HG02970 (cell line): ENCODE measurements around the gene ALPP.
"Not testable (repeated sequence)": the region's sequence is repeated elsewhere in the genome, so short reads cannot be mapped to it uniquely, and the experiment has no call there.

Experiments used
- ATAC-seq: cut with Tn5 transposase; IDR thresholded peaks from one replicate; pipeline ENCODE4 v1.9.1; 2021; ENCODE audit warnings: mild to moderate bottlenecking, moderate library complexity, moderate number of reproducible peaks; ENCODE audit not compliant: unreplicated experiment, low FRiP score

Gene ALPP

DNA sequence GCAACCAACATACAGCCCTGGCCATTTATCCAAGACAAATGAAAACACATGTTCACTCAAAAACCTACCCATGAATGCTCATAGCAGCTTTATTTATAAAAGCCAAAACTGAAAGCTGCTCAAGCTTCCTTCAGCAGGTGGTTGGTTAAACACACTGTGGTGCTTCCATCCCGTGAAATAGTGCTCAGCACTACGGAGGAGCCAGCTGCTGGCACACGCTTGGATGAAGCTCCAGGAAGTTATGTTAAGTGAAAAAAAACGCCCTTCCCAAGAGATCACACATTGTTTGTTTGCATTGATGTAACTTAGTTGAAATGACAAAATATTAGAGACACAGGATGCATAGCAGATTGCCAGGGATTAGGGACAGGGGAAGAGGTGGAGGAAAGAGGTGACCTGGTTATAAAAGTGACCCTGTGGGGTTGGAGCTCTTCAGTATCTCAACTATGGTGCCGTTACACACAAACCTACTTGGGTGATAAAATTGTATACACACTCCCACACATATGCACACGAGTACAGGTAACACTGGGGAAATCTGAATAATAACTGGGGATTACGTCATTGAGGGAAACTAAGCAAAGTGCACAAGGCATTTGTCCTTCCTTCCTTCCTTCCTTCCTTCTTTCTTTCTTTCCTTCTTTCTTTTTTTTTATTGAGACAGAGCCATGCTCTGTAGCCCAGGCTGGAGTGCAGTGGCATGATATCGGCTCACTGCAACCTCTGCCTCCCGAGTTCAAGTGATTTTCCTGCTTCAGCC lies 21.9 kb downstream of the ALPP start:
- no peak for ATAC-seq

DNA sequence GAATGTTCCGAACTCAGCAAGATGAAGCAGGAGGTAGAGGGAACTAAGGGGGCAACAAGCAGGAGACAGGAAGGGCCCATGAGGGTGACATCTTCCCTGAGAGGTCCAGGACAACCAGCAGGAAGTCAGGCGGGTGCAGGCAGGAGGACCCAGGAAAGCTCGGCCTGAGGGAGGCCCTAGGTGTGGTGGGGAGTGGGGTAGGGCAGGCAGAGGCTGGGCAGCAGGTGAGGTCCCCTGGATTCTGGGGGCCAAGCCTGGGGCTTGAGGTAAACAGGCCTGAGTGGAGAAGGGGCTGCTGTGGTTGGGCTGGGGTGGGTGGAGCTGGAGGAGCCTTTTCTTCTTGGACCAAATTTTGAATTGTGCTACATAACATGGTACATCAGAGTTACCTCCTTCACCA lies 24.0 kb downstream of the ALPP start:
- ATAC-seq, result no peak

DNA sequence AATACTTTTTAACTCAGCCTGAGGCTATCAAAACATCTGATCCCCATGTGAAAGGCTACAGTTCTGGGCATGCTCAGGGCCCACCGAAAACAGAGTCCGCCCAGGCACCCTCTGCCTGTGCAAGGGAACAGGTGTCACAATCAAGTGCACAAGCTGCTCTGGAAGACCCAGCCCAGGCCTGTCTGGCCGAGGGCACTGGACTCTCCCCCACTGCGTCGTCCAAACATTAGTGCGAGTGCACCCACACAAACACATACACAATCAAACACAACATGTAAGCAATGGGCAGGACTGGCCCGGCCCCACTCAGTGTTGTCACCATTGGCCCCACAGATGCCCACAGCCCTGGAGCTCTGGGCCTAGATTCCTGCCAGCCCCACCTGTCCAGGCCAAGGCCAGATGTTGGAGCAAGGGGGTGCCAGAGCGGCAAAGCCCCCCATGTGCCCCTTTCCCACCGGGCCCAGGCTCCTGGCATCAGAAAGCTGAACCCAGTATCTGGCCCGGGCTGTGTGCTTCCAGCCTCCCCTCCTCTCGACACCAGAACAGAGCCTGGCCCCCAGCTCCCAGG lies 27.5 kb downstream of the ALPP start:
- ATAC-seq, result no peak

DNA sequence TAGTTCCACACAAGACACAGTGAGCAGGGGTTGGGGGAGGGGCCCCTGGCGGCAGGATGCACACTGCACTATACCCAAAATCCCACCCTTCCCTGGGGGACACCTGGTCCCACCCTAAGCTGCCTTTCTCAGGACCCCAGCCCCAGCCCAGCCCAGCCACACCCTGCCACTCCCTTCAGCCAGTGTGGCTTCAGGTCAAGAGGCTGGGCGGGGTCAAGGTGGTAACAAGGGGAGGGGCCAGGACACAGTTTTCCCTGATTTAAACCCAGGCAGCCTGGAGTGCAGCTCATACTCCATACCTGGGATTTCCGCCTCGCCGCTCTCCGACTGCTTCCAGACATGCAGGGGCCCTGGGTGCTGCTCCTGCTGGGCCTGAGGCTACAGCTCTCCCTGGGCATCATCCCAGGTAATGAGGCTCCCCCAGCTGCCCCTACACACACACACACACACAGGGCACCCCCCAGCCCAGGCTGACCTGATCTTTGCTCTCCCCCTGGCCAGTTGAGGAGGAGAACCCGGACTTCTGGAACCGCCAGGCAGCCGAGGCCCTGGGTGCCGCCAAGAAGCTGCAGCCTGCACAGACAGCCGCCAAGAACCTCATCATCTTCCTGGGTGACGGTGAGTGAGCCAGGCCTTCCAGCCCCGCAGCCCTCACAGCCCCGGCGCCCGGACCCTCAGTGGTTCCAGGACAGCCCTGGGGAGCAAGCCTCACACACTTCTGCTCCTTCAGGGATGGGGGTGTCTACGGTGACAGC lies 28.2 kb downstream of the ALPP start, which contains the start of gene ALPG:
TSS of gene ALPG (plus strand) at position 289 of the 755 bp plus-strand sequence. CDS start at position 340, 51 bp downstream.
- no peak for ATAC-seq

DNA sequence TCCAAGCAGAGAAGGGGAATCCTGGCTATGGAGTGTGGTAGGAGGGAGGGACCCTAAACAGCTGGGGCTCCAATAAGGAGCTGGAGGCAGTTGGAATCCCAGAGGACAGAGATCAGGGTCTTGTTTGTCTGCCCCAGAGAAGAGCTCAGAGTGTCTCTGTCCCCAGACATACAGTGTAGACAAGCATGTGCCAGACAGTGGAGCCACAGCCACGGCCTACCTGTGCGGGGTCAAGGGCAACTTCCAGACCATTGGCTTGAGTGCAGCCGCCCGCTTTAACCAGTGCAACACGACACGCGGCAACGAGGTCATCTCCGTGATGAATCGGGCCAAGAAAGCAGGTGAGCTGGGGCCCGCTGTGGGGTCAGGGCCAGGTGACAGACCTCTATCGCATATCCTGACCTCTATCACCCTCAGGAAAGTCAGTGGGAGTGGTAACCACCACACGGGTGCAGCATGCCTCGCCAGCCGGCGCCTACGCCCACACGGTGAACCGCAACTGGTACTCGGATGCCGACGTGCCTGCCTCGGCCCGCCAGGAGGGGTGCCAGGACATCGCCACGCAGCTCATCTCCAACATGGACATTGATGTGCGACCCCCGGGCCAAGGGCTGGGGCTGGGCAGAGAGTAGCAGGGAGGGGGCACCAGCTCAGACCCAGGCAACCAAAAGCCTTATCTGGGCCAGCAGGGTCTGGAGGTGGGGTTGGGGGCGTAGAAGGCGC lies 29.0 kb downstream of the ALPP start:
- not testable (repeated sequence) for ATAC-seq

DNA sequence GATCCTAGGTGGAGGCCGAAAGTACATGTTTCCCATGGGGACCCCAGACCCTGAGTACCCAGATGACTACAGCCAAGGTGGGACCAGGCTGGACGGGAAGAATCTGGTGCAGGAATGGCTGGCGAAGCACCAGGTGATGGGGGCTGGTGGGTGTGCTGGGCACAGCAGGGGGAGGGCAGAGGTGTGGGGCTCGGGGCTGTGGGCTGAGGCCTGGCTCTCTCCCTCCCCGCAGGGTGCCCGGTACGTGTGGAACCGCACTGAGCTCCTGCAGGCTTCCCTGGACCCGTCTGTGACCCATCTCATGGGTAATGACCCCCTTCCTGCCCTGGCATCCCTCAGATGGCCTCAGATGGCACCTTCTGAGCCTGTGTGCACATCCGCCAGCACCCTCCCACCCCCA lies 29.7 kb downstream of the ALPP start:
- not testable (repeated sequence) for ATAC-seq

DNA sequence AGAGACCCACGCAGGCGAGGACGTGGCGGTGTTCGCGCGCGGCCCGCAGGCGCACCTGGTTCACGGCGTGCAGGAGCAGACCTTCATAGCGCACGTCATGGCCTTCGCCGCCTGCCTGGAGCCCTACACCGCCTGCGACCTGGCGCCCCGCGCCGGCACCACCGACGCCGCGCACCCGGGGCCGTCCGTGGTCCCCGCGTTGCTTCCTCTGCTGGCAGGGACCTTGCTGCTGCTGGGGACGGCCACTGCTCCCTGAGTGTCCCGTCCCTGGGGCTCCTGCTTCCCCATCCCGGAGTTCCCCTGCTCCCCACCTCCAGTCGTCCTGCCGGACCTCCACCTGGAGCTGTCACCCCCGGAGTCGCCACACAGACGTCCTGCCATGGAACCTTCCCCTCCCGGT lies 31.1 kb downstream of the ALPP start:
- not testable (repeated sequence) for ATAC-seq

DNA sequence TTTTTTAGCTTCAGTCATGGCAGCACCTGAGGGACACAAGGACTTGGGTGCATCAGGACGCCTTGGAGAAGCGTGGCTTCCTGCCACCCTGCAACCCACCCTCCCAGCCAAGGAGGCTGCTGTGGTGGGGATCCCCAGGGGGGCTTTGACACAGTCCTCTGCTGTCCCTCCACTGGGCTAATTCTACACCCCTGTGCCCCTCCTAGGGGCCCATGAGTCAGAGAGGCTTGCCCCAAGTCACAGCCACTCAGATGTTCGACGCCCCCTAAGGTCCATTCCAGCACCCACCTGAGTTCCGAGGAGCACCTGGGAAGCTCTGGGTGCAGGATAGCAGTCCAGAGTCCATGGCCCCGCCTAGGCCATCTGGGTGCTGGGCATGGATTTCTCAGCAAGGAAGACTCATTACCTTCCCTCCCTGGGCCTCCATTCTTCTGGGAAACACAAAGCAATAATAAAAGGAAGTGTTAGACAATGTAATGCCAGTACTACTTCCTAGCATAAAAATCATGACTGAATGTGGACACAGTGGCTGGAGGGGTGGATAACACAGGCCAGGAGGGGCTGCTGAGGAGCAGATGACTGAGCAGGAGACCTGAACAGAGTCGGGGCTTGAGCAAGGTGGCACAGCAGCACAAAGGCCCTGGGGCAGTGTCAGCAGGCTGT lies 31.8 kb downstream of the ALPP start:
- no peak for ATAC-seq

DNA sequence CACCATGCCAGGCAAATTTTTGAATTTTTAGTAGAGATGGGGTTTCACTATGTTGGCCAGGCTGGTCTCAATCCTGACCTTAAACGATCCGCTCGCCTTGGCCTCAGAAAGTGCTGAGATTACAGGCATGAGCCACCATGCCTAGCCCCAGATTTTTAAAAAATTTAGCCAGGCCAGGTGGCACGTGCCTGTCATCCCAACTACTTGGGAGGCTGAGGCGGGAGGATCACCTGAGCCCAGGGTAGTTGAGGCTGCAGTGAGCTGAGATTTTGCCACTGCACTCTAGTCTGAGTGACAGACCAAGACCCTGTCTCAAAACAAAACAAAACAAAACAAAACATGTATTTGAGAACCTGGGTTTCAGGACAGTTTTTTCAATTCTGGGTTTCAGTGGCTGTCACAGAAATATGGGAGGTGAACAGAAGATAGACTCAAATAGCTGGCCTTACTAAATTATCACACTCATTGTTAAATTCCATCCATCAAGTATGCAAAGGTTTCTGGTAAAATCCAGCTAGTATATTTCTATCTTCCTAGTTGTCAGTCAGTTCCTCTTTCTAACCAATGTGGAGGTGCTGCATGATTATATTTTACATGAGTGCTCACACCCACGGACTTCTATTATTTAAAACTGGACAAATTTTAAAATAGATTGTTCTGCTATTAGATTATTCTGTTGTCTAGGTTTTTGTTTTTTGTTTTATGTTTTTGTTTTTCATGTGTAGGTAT lies 33.5 kb downstream of the ALPP start:
- ATAC-seq, result no peak

DNA sequence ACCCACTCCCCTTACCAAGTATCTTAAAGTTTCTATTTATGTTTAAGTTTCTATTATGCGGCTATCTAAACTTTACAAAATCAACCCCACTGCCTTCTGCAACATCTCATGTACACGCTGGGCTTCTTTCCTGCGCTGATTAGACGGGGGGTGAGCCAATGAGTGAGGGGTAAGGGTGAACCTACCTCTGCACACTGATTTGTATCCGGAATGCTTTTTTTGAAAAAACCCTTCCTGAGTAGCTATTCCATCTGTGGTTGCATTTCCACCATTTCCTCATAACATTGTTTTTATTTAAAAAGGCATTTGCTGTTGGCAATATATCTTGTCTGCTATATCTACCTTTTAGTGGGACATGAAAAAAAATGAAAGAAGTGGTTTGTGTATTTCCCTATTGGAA lies 34.4 kb downstream of the ALPP start:
- ATAC-seq, result no peak

DNA sequence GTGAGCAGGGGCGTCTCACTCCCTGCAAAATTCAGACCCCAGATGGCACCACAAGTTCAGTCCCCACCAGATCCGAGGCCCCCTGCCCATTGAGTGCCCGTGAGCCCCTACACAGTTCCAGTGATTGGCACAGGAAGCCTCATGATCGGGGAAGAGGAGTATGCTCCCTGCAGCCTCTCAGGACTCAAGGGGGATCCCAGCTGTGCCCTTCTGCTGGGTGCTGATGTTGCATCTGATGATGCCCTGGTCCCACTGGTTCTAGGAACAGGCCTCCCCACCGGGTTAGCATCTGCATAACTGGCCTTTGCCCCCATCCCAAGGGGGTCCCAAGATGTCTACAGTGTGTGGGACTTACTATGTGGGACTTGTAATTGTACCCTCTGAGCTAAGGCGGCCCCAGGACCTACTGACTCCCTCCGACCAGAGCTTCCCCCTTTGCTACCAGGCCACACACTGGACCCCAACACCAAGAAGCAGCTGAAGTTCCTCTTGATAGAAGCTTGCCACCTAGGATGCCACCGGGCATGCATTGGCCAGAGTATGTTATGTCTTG lies 36.7 kb downstream of the ALPP start:
- ATAC-seq, result no peak

DNA sequence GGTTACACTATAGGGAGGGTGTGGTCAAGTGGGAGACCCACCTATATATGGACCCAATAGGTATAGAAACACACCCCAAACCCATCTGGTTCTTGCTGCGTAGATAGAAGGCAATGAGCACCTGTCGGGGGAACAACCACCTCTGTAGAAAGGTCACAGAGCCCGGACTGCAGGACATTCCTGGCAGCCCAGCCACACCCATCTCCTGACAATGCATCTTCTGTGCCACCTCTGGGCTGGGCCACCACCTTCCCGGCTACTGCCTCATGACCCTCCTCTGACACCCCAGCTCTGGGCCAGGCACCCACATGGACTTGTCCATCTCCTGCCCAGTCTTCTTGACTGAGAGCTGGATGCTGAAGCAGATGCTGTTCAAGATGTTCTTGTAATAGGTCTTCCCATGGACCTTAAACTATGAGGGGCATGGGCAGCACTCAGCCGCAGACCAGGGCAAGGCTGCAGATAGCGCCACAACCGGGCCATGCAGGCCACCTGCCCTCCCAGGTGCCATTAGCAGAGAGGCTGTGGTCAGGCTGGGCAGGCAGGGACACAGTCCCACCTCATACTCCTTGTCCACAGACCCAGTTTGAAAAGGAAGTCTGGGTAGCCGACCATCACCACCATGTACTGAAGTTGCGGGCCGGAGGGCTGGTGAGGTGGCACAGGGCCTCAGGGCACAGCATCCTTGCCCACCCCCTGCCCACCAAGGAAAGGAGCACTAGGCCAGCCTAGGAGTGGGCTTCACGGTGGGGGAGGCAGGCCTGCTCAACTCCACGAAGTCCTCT lies 37.4 kb downstream of the ALPP start:
- ATAC-seq, result no peak

DNA sequence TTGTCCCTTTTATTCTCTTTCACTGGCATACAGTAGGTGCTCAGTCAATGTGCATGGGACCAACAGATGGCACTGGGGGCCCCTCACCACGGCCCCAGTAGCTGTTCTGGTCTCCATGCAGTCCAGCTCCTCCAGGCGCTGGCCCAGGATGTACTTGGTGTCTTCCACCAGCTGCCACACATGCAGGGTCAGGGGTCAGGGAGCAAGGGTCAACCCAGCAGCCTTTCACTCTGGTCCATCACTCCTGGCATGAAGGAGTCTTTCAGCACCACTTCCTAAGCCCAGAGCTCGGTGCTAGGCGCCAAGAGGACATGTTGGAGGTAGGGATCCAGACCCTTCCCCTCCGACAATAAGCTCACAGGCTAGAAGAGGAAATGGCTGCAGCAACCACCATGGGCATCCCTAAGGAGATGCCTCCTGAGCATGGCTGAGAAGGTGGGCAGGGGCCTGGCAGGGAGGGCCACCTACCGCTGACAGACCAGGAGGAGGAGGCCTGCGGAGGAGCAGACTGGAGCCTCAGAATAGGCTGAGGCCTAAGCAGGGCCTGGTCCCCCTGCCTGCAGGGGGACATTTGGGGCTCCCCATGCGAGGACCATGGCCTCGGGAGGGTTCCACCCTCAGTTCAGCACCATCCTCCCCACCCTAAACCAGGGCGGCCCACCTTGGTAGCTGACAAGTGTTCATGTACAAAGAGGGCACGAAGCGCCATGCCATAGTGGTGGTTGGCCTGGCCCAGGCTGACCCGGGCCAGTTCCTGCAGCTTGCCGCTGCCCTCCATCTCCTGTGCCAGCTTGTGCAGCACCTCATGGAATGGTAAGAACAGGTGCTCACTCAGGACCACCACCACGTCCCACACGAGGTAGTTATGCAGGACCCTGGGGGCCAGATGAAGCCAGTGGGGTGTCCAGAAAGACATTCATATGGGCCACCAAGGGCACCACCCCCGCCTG lies 38.2 kb downstream of the ALPP start:
- ATAC-seq, result no peak

DNA sequence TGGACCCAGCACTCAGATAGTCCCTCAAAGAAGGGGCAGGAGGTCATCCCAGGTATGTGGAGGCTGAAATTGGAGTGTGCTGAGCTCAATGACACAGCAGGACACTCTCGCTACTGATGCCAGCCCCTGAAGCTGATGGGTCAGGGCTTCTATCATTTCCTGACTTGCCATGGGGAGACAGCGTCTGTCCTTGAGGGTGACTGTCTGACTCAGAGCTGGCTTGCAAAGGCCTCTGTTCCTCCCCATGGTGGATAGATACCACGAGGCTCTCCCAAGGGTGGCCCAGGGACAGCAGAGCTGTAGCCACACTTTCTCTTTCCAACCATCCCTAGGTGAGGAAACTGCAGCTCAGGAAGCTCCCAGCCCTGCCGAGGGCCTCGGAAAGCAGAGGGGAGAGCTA lies 38.9 kb downstream of the ALPP start:
- ATAC-seq, result no peak

DNA sequence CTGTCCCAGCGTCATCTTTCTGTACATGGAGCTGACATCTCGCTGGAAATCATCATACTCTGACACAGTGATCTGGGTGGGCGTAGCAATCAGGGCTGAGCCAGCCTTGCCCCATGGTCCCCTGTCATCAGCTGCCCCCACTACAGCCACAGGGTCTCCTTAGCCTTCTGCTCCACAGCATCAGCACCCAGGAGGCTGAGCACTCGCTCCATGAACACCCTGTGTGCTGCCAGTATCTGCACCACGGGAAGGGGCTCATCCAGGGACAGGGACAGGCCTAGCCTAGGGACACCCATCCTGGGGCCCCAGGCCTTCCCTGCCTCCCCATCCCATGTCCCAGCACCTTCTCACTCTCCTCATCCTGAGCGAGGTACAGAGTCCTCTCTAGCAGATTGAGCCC lies 39.5 kb downstream of the ALPP start:
- no peak for ATAC-seq

DNA sequence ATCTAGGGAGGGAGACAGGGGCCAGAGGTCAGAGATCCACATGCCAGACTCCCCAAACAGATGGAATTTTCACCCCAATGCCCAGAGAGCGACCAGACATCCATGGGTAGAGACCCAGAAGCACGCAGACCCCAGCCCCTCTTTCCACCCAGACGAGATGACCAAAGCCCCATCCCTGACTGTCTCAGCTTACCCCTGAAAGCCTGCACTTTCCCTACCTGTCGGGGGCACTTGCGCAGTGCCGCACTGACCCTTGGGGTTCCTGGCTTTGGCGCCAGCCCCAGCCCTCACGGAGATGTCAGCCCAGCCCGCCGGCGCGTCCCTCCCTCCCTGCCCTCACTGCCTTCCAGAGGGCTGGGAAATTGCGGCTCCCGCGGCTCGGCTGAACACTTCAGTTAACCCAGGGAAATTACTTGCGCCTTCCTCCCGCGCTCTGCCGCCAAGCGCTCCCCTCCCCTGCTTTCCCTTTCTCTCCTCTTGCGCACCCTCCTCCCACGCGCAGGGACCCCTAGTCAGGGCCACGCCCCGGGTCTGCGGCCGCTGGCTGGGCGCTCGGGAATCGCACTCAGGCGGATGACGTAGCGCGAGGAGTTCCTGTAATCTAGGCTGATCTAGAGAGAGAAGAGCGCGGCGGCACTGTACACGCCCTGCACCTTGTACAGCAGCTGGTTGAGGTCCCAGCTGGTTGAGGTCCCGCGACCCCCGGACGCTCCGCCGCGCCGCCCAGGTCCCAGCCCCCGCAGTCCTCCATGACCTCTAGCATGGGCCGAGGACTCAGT lies 40.1 kb downstream of the ALPP start:
- ATAC-seq, result no peak
